ENCODE results near the gene NFATC2.

The NFATC2 gene

DNA sequence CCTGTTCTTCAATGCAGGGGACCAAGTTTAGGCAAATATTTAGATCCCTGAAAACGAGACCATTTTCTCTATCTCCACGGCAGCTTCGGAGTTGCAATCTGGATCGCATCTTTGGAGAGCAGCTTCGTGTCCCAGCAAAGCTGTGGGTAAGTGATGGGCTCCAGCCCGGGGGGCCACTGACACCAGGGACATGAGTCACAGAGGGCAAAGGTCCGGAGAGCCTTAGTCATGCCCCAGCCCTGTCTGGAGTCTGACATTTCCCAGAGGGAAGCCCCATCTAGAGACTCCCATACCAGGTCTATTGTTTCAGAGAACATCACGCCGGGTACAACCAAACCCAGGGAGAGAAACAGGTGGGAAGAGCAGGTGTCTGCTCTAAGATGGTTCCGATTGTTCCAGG, 95.9 kb downstream of the NFATC2 start:
- TF ChIP-seq MYNN (tag by site-specific recombination; IDR thresholded peaks at IDR 0.05; ENCODE audit: borderline replicate concordance) (no peak), GLIS2 (tag by site-specific recombination; IDR thresholded peaks at IDR 0.05) (0 out of 2 replicates have a peak, but pooled peaks have one; percentile 22), SCRT2 (tag by site-specific recombination; IDR thresholded peaks at IDR 0.05) (peak; percentile 36; the same call in 1 of the 2 replicates), MZF1 (tag by site-specific recombination; IDR thresholded peaks at IDR 0.05; ENCODE audit: borderline replicate concordance) (no peak), BCL11B (tag by site-specific recombination; IDR thresholded peaks at IDR 0.05; ENCODE audit: low read depth) (no peak), SP2 (tag by site-specific recombination; IDR thresholded peaks at IDR 0.05) (no peak), GLIS1 (tag by site-specific recombination; IDR thresholded peaks at IDR 0.05) (peak; percentile 11; the same call in 1 of the 2 replicates)
- H3K9me3 ChIP-seq (ENCODE audit: control insufficient read depth, insufficient read depth, low read depth, low read length) = no peaks in the 10 kb centered on the region
- H3K4me3 ChIP-seq (ENCODE audit: low read depth, low read length) = no peak overlapping the region
- ChIA-PET CTCF (interaction anchor here (0.6 to 0.7 kb wide), 2 partner anchors 466 to 715 kb away, joined by 3 read pairs; no protein-coding TSS in a partner anchor), POLR2A (interaction anchor here (1.6 kb wide), 1 partner anchor 10 kb away, joined by 6 read pairs; no protein-coding TSS in a partner anchor)
- no peak overlapping the region for H3K27ac ChIP-seq (ENCODE audit: extremely low read depth, low read depth, low read length)
- no peaks in the 10 kb centered on the region for H3K36me3 ChIP-seq (ENCODE audit: control insufficient read depth in 2 of 2, insufficient read depth in 1 of 2, low read length in 2 of 2)
- no peaks in the 10 kb centered on the region for H3K4me1 ChIP-seq (ENCODE audit: control insufficient read depth, insufficient read depth, low read length)

DNA sequence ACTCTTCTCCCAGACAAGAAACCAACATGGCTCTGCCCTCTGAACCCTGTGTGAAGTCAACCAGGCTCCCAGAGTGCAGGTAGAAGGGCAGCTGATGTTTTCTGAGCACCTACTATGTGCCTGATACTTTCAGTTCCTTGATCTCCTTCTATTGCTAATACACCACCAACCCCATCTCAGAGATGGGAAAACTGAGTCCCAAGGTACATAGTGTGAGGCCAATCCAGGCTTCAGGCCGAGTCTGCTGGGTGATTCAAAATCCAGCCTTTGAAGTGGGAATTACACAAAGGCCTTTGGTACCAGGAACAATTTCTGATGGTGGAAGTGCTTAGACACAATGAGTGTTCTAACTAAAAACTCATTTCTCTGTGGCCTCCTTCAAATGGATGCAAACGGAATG, 96.3 kb downstream of the NFATC2 start:
- Histone ChIP-seq H3K4me3 (ENCODE audit: low read depth, low read length) (no peak overlapping the region), H3K27ac (ENCODE audit: extremely low read depth, low read depth, low read length) (no peak overlapping the region), H3K4me1 (ENCODE audit: control insufficient read depth, insufficient read depth, low read length) (no peaks in the 10 kb centered on the region), H3K9me3 (ENCODE audit: control insufficient read depth, insufficient read depth, low read depth, low read length) (no peaks in the 10 kb centered on the region), H3K36me3 (ENCODE audit: control insufficient read depth in 2 of 2, insufficient read depth in 1 of 2, low read length in 2 of 2) (no peaks in the 10 kb centered on the region)
- CTCF ChIA-PET = no interaction called here
- TF ChIP-seq, protein P1, sequence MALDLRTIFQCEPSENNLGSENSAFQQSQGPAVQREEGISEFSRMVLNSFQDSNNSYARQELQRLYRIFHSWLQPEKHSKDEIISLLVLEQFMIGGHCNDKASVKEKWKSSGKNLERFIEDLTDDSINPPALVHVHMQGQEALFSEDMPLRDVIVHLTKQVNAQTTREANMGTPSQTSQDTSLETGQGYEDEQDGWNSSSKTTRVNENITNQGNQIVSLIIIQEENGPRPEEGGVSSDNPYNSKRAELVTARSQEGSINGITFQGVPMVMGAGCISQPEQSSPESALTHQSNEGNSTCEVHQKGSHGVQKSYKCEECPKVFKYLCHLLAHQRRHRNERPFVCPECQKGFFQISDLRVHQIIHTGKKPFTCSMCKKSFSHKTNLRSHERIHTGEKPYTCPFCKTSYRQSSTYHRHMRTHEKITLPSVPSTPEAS (tag by site-specific recombination; IDR thresholded peaks at IDR 0.05) = no peak
- TF ChIP-seq ZNF16 (tag by site-specific recombination; IDR thresholded peaks at IDR 0.05; ENCODE audit: low read depth) (no peak), EGR2 (tag by site-specific recombination; IDR thresholded peaks at IDR 0.05; ENCODE audit: low read depth) (no peak), ZNF391 (tag by site-specific recombination; IDR thresholded peaks at IDR 0.05; ENCODE audit: borderline replicate concordance, low read depth) (no peak), ZNF146 (tag by site-specific recombination; IDR thresholded peaks at IDR 0.05) (no peak), GLIS1 (tag by site-specific recombination; IDR thresholded peaks at IDR 0.05) (no peak), ZNF792 (tag by site-specific recombination; IDR thresholded peaks at IDR 0.05) (no peak), ZNF747 (tag by site-specific recombination; IDR thresholded peaks at IDR 0.05) (no peak), ZNF76 (tag by site-specific recombination; IDR thresholded peaks at IDR 0.05; ENCODE audit: borderline replicate concordance, low read depth) (no peak), ZNF112 (tag by site-specific recombination; IDR thresholded peaks at IDR 0.05) (no peak), ZNF776 (tag by site-specific recombination; IDR thresholded peaks at IDR 0.05; ENCODE audit: borderline replicate concordance) (no peak), ZNF629 (tag by site-specific recombination; IDR thresholded peaks at IDR 0.05) (no peak), ZBTB8A (tag by site-specific recombination; IDR thresholded peaks at IDR 0.05) (no peak), TRIM28 (IDR thresholded peaks at IDR 0.05; ENCODE audit: borderline replicate concordance, low read length) (no peak), OSR2 (tag by site-specific recombination; IDR thresholded peaks at IDR 0.05) (no peak), BCL11A (tag by site-specific recombination; IDR thresholded peaks at IDR 0.05; ENCODE audit: low read depth) (no peak)
- TF ChIP-seq, protein P2, sequence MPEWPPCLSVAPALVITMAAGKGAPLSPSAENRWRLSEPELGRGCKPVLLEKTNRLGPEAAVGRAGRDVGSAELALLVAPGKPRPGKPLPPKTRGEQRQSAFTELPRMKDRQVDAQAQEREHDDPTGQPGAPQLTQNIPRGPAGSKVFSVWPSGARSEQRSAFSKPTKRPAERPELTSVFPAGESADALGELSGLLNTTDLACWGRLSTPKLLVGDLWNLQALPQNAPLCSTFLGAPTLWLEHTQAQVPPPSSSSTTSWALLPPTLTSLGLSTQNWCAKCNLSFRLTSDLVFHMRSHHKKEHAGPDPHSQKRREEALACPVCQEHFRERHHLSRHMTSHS (tag by site-specific recombination; IDR thresholded peaks at IDR 0.05) = no peak
- TF ChIP-seq, protein P3, sequence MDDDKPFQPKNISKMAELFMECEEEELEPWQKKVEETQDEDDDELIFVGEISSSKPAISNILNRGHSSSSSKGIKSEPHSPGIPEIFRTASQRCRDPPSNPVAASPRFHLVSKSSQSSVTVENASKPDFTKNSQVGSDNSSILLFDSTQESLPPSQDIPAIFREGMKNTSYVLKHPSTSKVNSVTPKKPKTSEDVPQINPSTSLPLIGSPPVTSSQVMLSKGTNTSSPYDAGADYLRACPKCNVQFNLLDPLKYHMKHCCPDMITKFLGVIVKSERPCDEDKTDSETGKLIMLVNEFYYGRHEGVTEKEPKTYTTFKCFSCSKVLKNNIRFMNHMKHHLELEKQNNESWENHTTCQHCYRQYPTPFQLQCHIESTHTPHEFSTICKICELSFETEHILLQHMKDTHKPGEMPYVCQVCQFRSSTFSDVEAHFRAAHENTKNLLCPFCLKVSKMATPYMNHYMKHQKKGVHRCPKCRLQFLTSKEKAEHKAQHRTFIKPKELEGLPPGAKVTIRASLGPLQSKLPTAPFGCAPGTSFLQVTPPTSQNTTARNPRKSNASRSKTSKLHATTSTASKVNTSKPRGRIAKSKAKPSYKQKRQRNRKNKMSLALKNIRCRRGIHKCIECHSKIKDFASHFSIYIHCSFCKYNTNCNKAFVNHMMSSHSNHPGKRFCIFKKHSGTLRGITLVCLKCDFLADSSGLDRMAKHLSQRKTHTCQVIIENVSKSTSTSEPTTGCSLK (tag by site-specific recombination; IDR thresholded peaks at IDR 0.05) = no peak
- TF ChIP-seq, protein P4, sequence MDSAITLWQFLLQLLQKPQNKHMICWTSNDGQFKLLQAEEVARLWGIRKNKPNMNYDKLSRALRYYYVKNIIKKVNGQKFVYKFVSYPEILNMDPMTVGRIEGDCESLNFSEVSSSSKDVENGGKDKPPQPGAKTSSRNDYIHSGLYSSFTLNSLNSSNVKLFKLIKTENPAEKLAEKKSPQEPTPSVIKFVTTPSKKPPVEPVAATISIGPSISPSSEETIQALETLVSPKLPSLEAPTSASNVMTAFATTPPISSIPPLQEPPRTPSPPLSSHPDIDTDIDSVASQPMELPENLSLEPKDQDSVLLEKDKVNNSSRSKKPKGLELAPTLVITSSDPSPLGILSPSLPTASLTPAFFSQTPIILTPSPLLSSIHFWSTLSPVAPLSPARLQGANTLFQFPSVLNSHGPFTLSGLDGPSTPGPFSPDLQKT (IDR thresholded peaks at IDR 0.05; ENCODE audit: borderline replicate concordance, low read depth, low read length) = no peak
- POLR2A ChIA-PET = interaction anchor here (1.6 kb wide), 1 partner anchor 11 kb away, joined by 6 read pairs; no protein-coding TSS in a partner anchor

Data from HEK293 (cell line).